GM06990 (cell line): ENCODE results near the gene TGM2.

Source experiments
- DNase-seq: peaks from one replicate; pipeline ENCODE4 v3.0.0-alpha.2; 2011; ENCODE audit not compliant: insufficient read length; ENCODE audit errors: extremely low read depth
- H3K27me3 ChIP-seq: replicated peaks from 2 replicates; pipeline ENCODE4 v1.6.0; 2011; ENCODE audit warnings: low read length; ENCODE audit not compliant: control insufficient read depth, insufficient read depth
- H3K36me3 ChIP-seq: 2 replicates; pipeline ENCODE4 v1.5.1; 2011; ENCODE audit warnings: low read length; ENCODE audit not compliant: control insufficient read depth, insufficient read depth
- H3K4me3 ChIP-seq: replicated peaks from 2 replicates; pipeline ENCODE4 v1.5.1; 2011; ENCODE audit warnings: low read depth, mild to moderate bottlenecking, control low read depth, low read length
- CTCF ChIP-seq: IDR thresholded peaks from 2 replicates; pipeline ENCODE4 v1.5.1; 2011; ENCODE audit warnings: low read length, control low read depth, mild to moderate bottlenecking, inconsistent platforms; ENCODE audit not compliant: insufficient read depth, poor library complexity, severe bottlenecking

Gene TGM2

DNA sequence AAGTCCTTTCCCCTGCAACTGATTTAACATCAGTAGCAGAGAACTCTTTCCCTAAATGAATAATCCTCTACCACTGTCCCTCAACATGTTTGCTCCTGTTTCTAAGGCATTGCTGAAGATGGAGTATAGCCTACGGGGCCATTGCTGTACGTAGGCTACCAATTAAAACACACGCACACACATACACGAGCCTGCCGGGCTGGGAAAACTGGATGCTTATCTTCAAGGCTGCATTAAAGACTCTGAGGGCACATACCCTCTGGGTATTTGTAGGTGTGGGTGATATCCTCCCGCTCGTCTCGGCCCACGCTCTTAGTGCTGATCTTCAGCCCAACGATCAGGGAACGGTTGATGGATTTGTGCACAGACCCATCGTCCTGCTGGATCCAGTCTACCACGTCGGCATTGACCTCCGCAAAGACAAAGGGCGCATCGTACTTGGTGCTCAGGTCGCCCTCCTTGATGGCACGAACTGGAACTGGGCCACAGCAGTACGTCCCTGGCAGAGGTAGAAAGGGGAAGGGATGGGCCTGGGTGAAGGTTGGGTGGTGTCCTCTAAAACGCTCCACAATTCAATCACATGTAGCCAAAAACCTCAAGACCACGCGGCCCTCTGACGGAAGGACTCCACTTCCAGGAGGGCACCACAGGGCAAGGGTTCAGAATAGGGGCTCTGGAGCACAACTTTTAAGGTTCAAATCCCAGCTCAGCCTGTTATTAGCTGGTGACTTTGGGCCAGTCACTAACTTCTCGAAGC is 25.7 kb downstream of the TGM2 start:
- H3K27me3 ChIP-seq: no peaks in the 10 kb centered on the region
- no peaks in the 10 kb centered on the region for H3K36me3 ChIP-seq
- no peak for DNase-seq
- no peak overlapping the region for H3K4me3 ChIP-seq
- TF ChIP-seq CTCF: no peak

DNA sequence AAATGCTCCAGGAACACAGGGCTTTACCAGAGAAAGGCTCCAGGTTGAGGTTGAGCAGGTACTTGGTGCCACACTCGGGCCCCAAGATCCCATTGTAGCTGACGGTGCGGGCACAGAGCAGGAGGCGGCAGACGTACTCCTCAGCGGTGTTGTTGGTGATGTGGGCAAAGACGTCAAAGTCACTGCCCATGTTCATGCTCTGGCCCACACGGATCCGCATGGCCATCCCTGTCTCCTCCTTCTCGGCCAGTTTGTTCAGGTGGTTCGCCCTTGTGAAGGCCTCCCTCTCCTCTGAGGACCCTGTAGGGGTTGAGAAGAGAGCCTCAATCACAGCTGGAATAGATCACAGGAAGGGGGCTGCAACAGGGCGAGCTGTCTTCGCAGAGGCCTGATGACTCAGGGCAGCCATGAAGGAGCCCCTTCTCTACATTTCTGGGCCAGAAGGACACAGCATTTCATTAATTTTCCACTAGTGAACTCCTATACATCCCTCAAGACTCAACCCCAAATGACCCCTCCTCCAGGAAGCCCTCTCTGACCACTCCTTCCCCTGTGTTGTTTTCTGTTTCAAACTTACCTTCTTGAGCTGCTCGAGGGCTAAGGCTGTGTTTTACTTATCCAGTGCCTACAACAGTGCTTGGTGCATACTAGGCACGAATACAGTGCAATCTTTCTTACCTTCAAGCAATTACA is 26.8 kb downstream of the TGM2 start:
- Histone ChIP-seq H3K27me3 (no peaks in the 10 kb centered on the region), H3K36me3 (no peaks in the 10 kb centered on the region), H3K4me3 (no peak overlapping the region)
- no peak for DNase-seq
- no peak for TF ChIP-seq CTCF

- Histone ChIP-seq H3K27me3 (no peaks in the 10 kb centered on the region), H3K4me3 (no peak overlapping the region), H3K36me3 (no peaks in the 10 kb centered on the region)
- no peak for TF ChIP-seq CTCF
- DNase-seq: no peak
Measured at GRCh38 chr20:38137441-38138037, 27.5 kb downstream of the TGM2 start.

DNA sequence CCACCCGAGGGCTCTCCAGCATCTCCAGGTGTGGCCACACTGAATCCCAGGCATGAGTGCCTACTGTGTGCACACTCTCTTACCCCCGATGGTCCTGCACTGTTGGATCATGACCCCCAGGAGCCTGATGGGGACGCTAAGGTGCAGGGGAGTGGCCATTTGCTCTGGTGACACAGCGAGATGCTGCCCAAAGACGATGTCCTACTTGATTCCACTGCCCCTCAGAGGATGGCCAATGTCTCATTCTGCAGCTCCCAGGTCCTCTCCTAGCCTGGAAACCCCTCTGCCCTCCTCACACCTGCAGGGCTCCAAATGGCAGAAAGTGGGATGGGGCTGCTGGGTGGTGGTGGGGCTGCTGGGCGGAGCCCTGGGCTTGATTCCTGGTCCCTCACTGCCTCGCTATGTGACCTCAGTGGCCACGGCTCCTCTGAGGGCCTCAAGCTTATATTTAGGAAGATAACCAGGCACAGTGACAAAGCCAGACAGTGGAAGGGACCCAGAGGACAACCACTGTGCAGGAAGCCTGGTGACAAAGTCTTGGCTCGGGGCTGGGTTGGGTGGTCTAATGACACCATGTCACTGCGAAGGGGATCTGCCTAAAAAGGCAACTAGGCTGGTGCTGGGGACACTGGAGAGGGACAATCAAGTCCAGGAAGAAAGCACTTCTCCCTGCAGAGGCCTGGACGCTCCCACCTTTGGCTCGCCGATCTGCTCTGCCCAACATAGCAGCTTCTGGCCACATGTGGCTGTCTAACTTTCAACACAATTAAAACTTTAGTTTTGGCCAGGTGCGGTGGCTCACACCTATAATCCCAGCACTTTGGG is 28.4 kb downstream of the TGM2 start:
- TF ChIP-seq CTCF: no peak
- Histone ChIP-seq H3K4me3 (no peak overlapping the region), H3K27me3 (no peaks in the 10 kb centered on the region), H3K36me3 (no peaks in the 10 kb centered on the region)
- no peak for DNase-seq

GRCh38 chr20:38135651-38136420 is 29.2 kb downstream of the TGM2 start:
- Histone ChIP-seq H3K4me3 (no peak overlapping the region), H3K27me3 (no peaks in the 10 kb centered on the region), H3K36me3 (no peaks in the 10 kb centered on the region)
- no peak for TF ChIP-seq CTCF
- no peak for DNase-seq
